Measurements from ENCODE around the gene PSPN. TPM values are rescaled to one million over a fixed set of nuclear protein-coding genes. Genes with fewer than 3 reads are reported as not detected.

The PSPN gene
- total RNA-seq, 1 experiment from 2014 or later: 1.6 TPM

GRCh38 chr19:6424939-6425731, 49.4 kb upstream of the PSPN start:
- BruUV-seq (replicated peaks): no TSS peak
- CTCF ChIA-PET: interaction anchor here (0.7 kb wide), 1 partner anchor 51 kb away, joined by 3 read pairs; no protein-coding TSS in a partner anchor
- DNase-seq (ENCODE audit: low read depth, low spot score) (peak; percentile 100), ATAC-seq (peak; percentile 96)
- H3K36me3 ChIP-seq (ENCODE audit: control insufficient read depth, insufficient read depth, low read length): peaks cover 9% of the 10 kb centered on the region
- in situ Hi-C loops (cut with HindIII; ENCODE audit: low pct_unique_long_range_greater_than_20kb, low sequenced_read_pairs) (no loop called here), intact Hi-C loops (cut with micrococcal nuclease; ENCODE audit: unreplicated experiment) (no loop called here)
- no peaks in the 10 kb centered on the region for H3K27me3 ChIP-seq (ENCODE audit: control insufficient read depth, insufficient read depth, low read length)
- peak overlapping the region; percentile 85 for H3K27ac ChIP-seq (ENCODE audit: low read length)
- H3K9me3 ChIP-seq (ENCODE audit: control insufficient read depth, insufficient read depth, low read depth, low read length): no peaks in the 10 kb centered on the region
- TF ChIP-seq REST (IDR thresholded peaks at IDR 0.05; ENCODE audit: insufficient read depth in 1 of 2, low read depth in 2 of 2, low read length in 1 of 2) (no peak), TCF7L2 (IDR thresholded peaks at IDR 0.05; ENCODE audit: low read depth, low read length) (peak; percentile 83)
- POLR2A ChIA-PET: interaction anchor here (0.6 kb wide), 1 partner anchor 247 kb away, joined by 4 read pairs; no protein-coding TSS in a partner anchor
- H3K4me3 ChIP-seq (ENCODE audit: low read depth in 2 of 2, low read length in 2 of 2): peak overlapping the region; percentile 32 to 93
- peaks cover 9% of the 10 kb centered on the region for H3K4me1 ChIP-seq (ENCODE audit: control insufficient read depth, insufficient read depth, low read length)

- no TSS peak for BruUV-seq (replicated peaks)
- DNase-seq (ENCODE audit: low read depth, low spot score) (no peak), ATAC-seq (no peak)
- ChIA-PET POLR2A (interaction anchor here (0.6 kb wide), 1 partner anchor 246 kb away, joined by 4 read pairs; no protein-coding TSS in a partner anchor), CTCF (interaction anchor here (0.7 kb wide), 1 partner anchor 52 kb away, joined by 3 read pairs; no protein-coding TSS in a partner anchor)
- Histone ChIP-seq H3K4me3 (ENCODE audit: low read depth in 2 of 2, low read length in 2 of 2) (peak within 1 kb of the TSS; percentile 93 to 95), H3K9me3 (ENCODE audit: control insufficient read depth, insufficient read depth, low read depth, low read length) (no peaks in the 10 kb centered on the region), H3K4me1 (ENCODE audit: control insufficient read depth, insufficient read depth, low read length) (peaks cover 9% of the 10 kb centered on the region), H3K36me3 (ENCODE audit: control insufficient read depth, insufficient read depth, low read length) (peaks cover 9% of the 10 kb centered on the region), H3K27ac (ENCODE audit: low read length) (peak within 1 kb of the TSS; percentile 85), H3K27me3 (ENCODE audit: control insufficient read depth, insufficient read depth, low read length) (no peaks in the 10 kb centered on the region)
- in situ Hi-C loops (cut with HindIII; ENCODE audit: low pct_unique_long_range_greater_than_20kb, low sequenced_read_pairs) (no loop called here), intact Hi-C loops (cut with micrococcal nuclease; ENCODE audit: unreplicated experiment) (no loop called here)
- TF ChIP-seq, protein P1, sequence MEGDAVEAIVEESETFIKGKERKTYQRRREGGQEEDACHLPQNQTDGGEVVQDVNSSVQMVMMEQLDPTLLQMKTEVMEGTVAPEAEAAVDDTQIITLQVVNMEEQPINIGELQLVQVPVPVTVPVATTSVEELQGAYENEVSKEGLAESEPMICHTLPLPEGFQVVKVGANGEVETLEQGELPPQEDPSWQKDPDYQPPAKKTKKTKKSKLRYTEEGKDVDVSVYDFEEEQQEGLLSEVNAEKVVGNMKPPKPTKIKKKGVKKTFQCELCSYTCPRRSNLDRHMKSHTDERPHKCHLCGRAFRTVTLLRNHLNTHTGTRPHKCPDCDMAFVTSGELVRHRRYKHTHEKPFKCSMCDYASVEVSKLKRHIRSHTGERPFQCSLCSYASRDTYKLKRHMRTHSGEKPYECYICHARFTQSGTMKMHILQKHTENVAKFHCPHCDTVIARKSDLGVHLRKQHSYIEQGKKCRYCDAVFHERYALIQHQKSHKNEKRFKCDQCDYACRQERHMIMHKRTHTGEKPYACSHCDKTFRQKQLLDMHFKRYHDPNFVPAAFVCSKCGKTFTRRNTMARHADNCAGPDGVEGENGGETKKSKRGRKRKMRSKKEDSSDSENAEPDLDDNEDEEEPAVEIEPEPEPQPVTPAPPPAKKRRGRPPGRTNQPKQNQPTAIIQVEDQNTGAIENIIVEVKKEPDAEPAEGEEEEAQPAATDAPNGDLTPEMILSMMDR (IDR thresholded peaks at IDR 0.05): no peak
- TF ChIP-seq REST (IDR thresholded peaks at IDR 0.05; ENCODE audit: insufficient read depth in 1 of 2, low read depth in 2 of 2, low read length in 1 of 2) (no peak), POLR2AphosphoS5 (IDR thresholded peaks at IDR 0.05; ENCODE audit: low read depth, low read length) (peak; percentile 43; the same call in 1 of the 2 replicates), SIN3A (IDR thresholded peaks at IDR 0.05; ENCODE audit: borderline replicate concordance, insufficient read depth, low read depth, low read length) (no peak)
Observed at GRCh38 chr19:6424195-6424938, 48.6 kb upstream of the PSPN start, which contains the start of gene KHSRP. Gene KHSRP (minus strand): TSS chr19:6424811. CDS start chr19:6424701, 110 bp downstream.

Data from Panc1 (cell line).